GM12892 (cell line): ENCODE measurements around the gene ARID5B.

ENCODE experiments used
- POLR2A ChIP-seq: IDR thresholded peaks from 2 replicates; pipeline ENCODE4 v1.6.1; 2011; ENCODE audit warnings: low read depth, low read length, control low read depth
- POLR2AphosphoS5 ChIP-seq: IDR thresholded peaks from 2 replicates; pipeline ENCODE4 v1.6.1; 2011; ENCODE audit warnings: low read depth, low read length, control low read depth
- TAF1 ChIP-seq: IDR thresholded peaks from 2 replicates; pipeline ENCODE4 v1.6.1; 2011; ENCODE audit warnings: low read depth, mild to moderate bottlenecking, control low read depth, low read length, borderline replicate concordance

GRCh38 chr10:62008196-62008595 lies 106.7 kb downstream of the ARID5B start:
- no peak for TF ChIP-seq POLR2AphosphoS5
- TF ChIP-seq POLR2A, result no peak
- no peak for TF ChIP-seq TAF1
